K562 (cell line): Measurements from ENCODE around the gene CGN. TPM values are rescaled to one million over a fixed set of nuclear protein-coding genes. Genes with fewer than 3 reads are reported as not detected.

Source experiments
- CHD7 ChIP-seq: fragments of 200-600 bp; sonication (generic); IDR thresholded peaks from one replicate; pipeline ENCODE4 v1.6.1; 2012; ENCODE audit warnings: mild to moderate bottlenecking, low read depth, low read length, inconsistent platforms
- CREB5 ChIP-seq: fragments of 250-450 bp; sonication (Bioruptor Pico); IDR thresholded peaks from 2 replicates; pipeline ENCODE4 v1.5.0; 2020; ENCODE audit warnings: mild to moderate bottlenecking
- CXXC5 ChIP-seq: fragments of 250-450 bp; sonication (Bioruptor Pico); IDR thresholded peaks from 2 replicates; pipeline ENCODE4 v1.8.0; 2022; ENCODE audit warnings: inconsistent platforms, mild to moderate bottlenecking, moderate library complexity
- DNMT1 ChIP-seq: fragments of 450-650 bp; IDR thresholded peaks from 2 replicates; pipeline ENCODE4 v1.6.1; 2016; ENCODE audit warnings: antibody characterized with exemption, mild to moderate bottlenecking
- MXI1 ChIP-seq: IDR thresholded peaks from 2 replicates; pipeline ENCODE4 v1.6.1; 2011; ENCODE audit warnings: low read depth, mild to moderate bottlenecking, improper control_type of control experiment, low read length
- ZFX ChIP-seq: sonication (generic); formaldehyde crosslinking; IDR thresholded peaks from 2 replicates; pipeline ENCODE4 v1.8.0; 2022; ENCODE audit warnings: mild to moderate bottlenecking, missing genetic modification reagents, moderate library complexity
- ZNF507 ChIP-seq: conservative IDR thresholded peaks from 2 replicates; pipeline ENCODE4 v1.6.1; 2017; ENCODE audit warnings: missing genetic modification characterization, missing compliant biosample characterization
- ZNF740 ChIP-seq, 3 experiments: fragments of 200-800 bp in 1 of 3; sonication (Bioruptor generic) in 1 of 3; sonication (generic) in 1 of 3; formaldehyde crosslinking in 1 of 3; IDR thresholded peaks; 2 replicates each; pipeline versions ENCODE4 v1.6.1 to v1.8.0; 2016 to 2022; ENCODE audit warnings: mild to moderate bottlenecking in 2 of 3, missing compliant biosample characterization in 2 of 3, missing genetic modification characterization in 2 of 3, missing genetic modification reagents in 1 of 3
- ZNF77 ChIP-seq: fragments of 250-450 bp; sonication (Bioruptor Pico); IDR thresholded peaks from 2 replicates; pipeline ENCODE4 v1.5.0; 2020
- polyA plus RNA-seq, 8 experiments: library from polyadenylated mRNA; depleted of rRNA in 4 of 8; stranded (reverse) in 5 of 8; unstranded in 3 of 8; fragments of >200 nt; fragmentation: Nextera tagmentation in 2 of 8; fragmentation: Illumina TruSeq in 1 of 8; extraction: Ambion mirVana in 2 of 8; extraction: Trizol in 1 of 8; gene quantifications; 2 replicates each; pipeline versions ENCODE4 v1.2.1 to v1.2.3, GENCODE V29; 2011 to 2014; ENCODE audit warnings: inconsistent platforms in 1 of 8, missing spikeins in 1 of 8
- total RNA-seq, 7 experiments: library from RNA; depleted of rRNA in 6 of 7; stranded (reverse); fragments of >200 nt in 6 of 7; fragmentation: Illumina TruSeq in 2 of 7; extraction: Trizol in 2 of 7; gene quantifications; 2 replicates each; pipeline versions ENCODE4 v1.2.1 to v1.2.3, GENCODE V29; 2011 to 2021; ENCODE audit warnings: low replicate concordance in 1 of 7

Gene CGN
- total and polyA plus RNA-seq, 9 of the 15 experiments (the other 6 are each of a cell fraction or from before 2014, with no cell fraction given), result 0.03 to 1.4 (median 0.14) TPM; not detected in 2

GRCh38 chr1:151519667-151520066 is 8.5 kb downstream of the CGN start (continued):
- TF ChIP-seq CHD7, result no peak
- TF ChIP-seq ZNF77 (CRISPR knock-in tag), result no peak
- TF ChIP-seq ZNF507 (tag), result no peak
- no peak for TF ChIP-seq MXI1
- TF ChIP-seq ZFX, result no peak
- TF ChIP-seq CXXC5 (CRISPR knock-in tag), result no peak
- no peak for TF ChIP-seq DNMT1
- TF ChIP-seq ZNF740 (CRISPR knock-in tag; IDR thresholded peaks at IDR 0.05), result no peak
- no peak for TF ChIP-seq ZNF740 (tag; IDR thresholded peaks at IDR 0.05)
- TF ChIP-seq CREB5 (CRISPR knock-in tag), result no peak
